HEK293 (cell line): ENCODE measurements around the gene SAMD4A.

Experiments
- CTCF ChIA-PET: fragments of 350-600 bp; formaldehyde crosslinking; extraction: SDS; loops from one replicate; lab custom pipeline; 2021; ENCODE audit warnings: antibody characterized with exemption; lab: Yijun Ruan, JAX
- POLR2A ChIA-PET: fragments of 300-600 bp; formaldehyde crosslinking; extraction: SDS; loops from one replicate; lab custom pipeline; 2020; ENCODE audit warnings: antibody characterized with exemption, inconsistent platforms; lab: Yijun Ruan, JAX
- H3K27ac ChIP-seq: fragments of 200-500 bp; sonication (Bioruptor generic); 2 replicates; pipeline ENCODE4 v1.5.1; 2014; ENCODE audit warnings: low read depth, low read length, control low read depth, inconsistent platforms; ENCODE audit errors: extremely low read depth
- H3K36me3 ChIP-seq, 2 experiments: fragments of 200-500 bp in 1 of 2; sonication (Bioruptor generic) in 1 of 2; 1 replicate in 1 of 2; 2 replicates in 1 of 2; pipeline ENCODE4 v1.5.1; 2014 to 2017; ENCODE audit warnings: inconsistent platforms in 2 of 2, low read length in 2 of 2; ENCODE audit not compliant: control insufficient read depth in 2 of 2, insufficient read depth in 1 of 2
- H3K4me1 ChIP-seq: fragments of 200-500 bp; sonication (Bioruptor generic); 2 replicates; pipeline ENCODE4 v1.5.1; 2014; ENCODE audit warnings: mild to moderate bottlenecking, low read length, inconsistent platforms; ENCODE audit not compliant: control insufficient read depth, insufficient read depth
- H3K4me3 ChIP-seq: 2 replicates; pipeline ENCODE4 v1.5.1; 2011; ENCODE audit warnings: low read depth, mild to moderate bottlenecking, control low read depth, low read length, moderate library complexity
- H3K9me3 ChIP-seq: fragments of 200-500 bp; sonication (Bioruptor generic); 2 replicates; pipeline ENCODE4 v1.5.1; 2014; ENCODE audit warnings: low read depth, low read length, inconsistent platforms; ENCODE audit not compliant: control insufficient read depth, insufficient read depth
- EGR2 ChIP-seq: fragments of 450-650 bp; formaldehyde crosslinking; IDR thresholded peaks from 2 replicates; pipeline ENCODE4 v1.5.1; 2016; ENCODE audit warnings: low read depth, missing biosample characterization, missing genetic modification characterization
- GLIS1 ChIP-seq: fragments of 450-650 bp; formaldehyde crosslinking; IDR thresholded peaks from 2 replicates; pipeline ENCODE4 v1.5.1; 2016; ENCODE audit warnings: missing biosample characterization, missing genetic modification characterization
- PRDM1 ChIP-seq: fragments of 450-650 bp; formaldehyde crosslinking; IDR thresholded peaks from 2 replicates; pipeline ENCODE4; 2016; ENCODE audit warnings: missing biosample characterization, missing genetic modification characterization
- ZBTB11 ChIP-seq: fragments of 450-650 bp; formaldehyde crosslinking; conservative IDR thresholded peaks from 2 replicates; pipeline ENCODE4 v1.5.1; 2016; ENCODE audit warnings: low read depth, missing biosample characterization, missing genetic modification characterization
- ZBTB17 ChIP-seq: fragments of 450-650 bp; formaldehyde crosslinking; IDR thresholded peaks from 2 replicates; pipeline ENCODE4 v1.5.1; 2016; ENCODE audit warnings: missing biosample characterization, missing genetic modification characterization
- ZBTB7A ChIP-seq: fragments of 450-650 bp; formaldehyde crosslinking; IDR thresholded peaks from 2 replicates; pipeline ENCODE4 v1.5.1; 2016; ENCODE audit warnings: low read depth, missing biosample characterization, missing genetic modification characterization
- ZIC2 ChIP-seq: fragments of 450-650 bp; formaldehyde crosslinking; IDR thresholded peaks from 2 replicates; pipeline ENCODE4 v1.5.1; 2016; ENCODE audit warnings: missing biosample characterization, missing genetic modification characterization
- ZNF132 ChIP-seq: fragments of 450-650 bp; formaldehyde crosslinking; IDR thresholded peaks from 2 replicates; pipeline ENCODE4 v1.5.1; 2017; ENCODE audit warnings: missing biosample characterization, missing genetic modification characterization, borderline replicate concordance
- ZNF133 ChIP-seq: fragments of 450-650 bp; formaldehyde crosslinking; IDR thresholded peaks from 2 replicates; pipeline ENCODE4 v1.5.1; 2016; ENCODE audit warnings: missing biosample characterization, missing genetic modification characterization
- ZNF335 ChIP-seq: fragments of 450-650 bp; formaldehyde crosslinking; conservative IDR thresholded peaks from 2 replicates; pipeline ENCODE4 v1.5.1; 2016; ENCODE audit warnings: missing biosample characterization, missing genetic modification characterization
- ZNF350 ChIP-seq: fragments of 450-650 bp; formaldehyde crosslinking; IDR thresholded peaks from 2 replicates; pipeline ENCODE4 v1.5.0; 2017; ENCODE audit warnings: missing biosample characterization, mild to moderate bottlenecking, missing genetic modification characterization
- ZNF416 ChIP-seq: fragments of 450-650 bp; formaldehyde crosslinking; IDR thresholded peaks from 2 replicates; pipeline ENCODE4 v1.5.1; 2016; ENCODE audit warnings: missing biosample characterization, missing genetic modification characterization
- ZNF529 ChIP-seq: fragments of 450-650 bp; formaldehyde crosslinking; IDR thresholded peaks from 2 replicates; pipeline ENCODE4 v1.5.1; 2017; ENCODE audit warnings: missing genetic modification characterization, missing biosample characterization; ENCODE audit not compliant: insufficient replicate concordance
- ZNF585B ChIP-seq: fragments of 450-650 bp; formaldehyde crosslinking; IDR thresholded peaks from 2 replicates; pipeline ENCODE4 v1.5.1; 2016; ENCODE audit warnings: missing biosample characterization, missing genetic modification characterization
- ZNF624 ChIP-seq: fragments of 450-650 bp; formaldehyde crosslinking; IDR thresholded peaks from 2 replicates; pipeline ENCODE4 v1.5.1; 2017; ENCODE audit warnings: missing biosample characterization, missing genetic modification characterization
- ZNF701 ChIP-seq: fragments of 450-650 bp; formaldehyde crosslinking; IDR thresholded peaks from 2 replicates; pipeline ENCODE4 v1.5.1; 2016; ENCODE audit warnings: missing biosample characterization, missing genetic modification characterization
- ZNF792 ChIP-seq: fragments of 450-650 bp; formaldehyde crosslinking; IDR thresholded peaks from 2 replicates; pipeline ENCODE4 v1.5.1; 2016; ENCODE audit warnings: missing biosample characterization, missing genetic modification characterization
- TF ChIP-seq, protein P1 (sequence below): fragments of 450-650 bp; formaldehyde crosslinking; IDR thresholded peaks from 2 replicates; pipeline ENCODE4 v1.5.1; 2016; ENCODE audit warnings: missing biosample characterization, missing genetic modification characterization
- TF ChIP-seq, protein P2 (sequence below): fragments of 450-650 bp; formaldehyde crosslinking; IDR thresholded peaks from 2 replicates; pipeline ENCODE4 v1.5.1; 2016; ENCODE audit warnings: missing biosample characterization, missing genetic modification characterization
- TF ChIP-seq, protein P3 (sequence below): fragments of 450-650 bp; formaldehyde crosslinking; IDR thresholded peaks from 2 replicates; pipeline ENCODE4 v1.5.1; 2016; ENCODE audit warnings: missing biosample characterization, missing genetic modification characterization

Gene SAMD4A

GRCh38 chr14:54728700-54729527 is 162.0 kb downstream of the SAMD4A start:
- CTCF ChIA-PET, result no interaction called here
- H3K4me1 ChIP-seq, result no peaks in the 10 kb centered on the region
- POLR2A ChIA-PET, result interaction anchor here (0.6 kb wide), 1 partner anchor 33 kb away, joined by 4 read pairs; no protein-coding TSS in a partner anchor
- no peak overlapping the region for H3K4me3 ChIP-seq
- no peaks in the 10 kb centered on the region for H3K9me3 ChIP-seq
- TF ChIP-seq ZNF585B (no peak), ZBTB17 (tag by site-specific recombination) (peak; percentile 52), ZNF335 (tag by site-specific recombination) (0 out of 2 replicates have a peak, but pooled peaks have one; percentile 20)
- H3K36me3 ChIP-seq, result no peaks in the 10 kb centered on the region
- no peak overlapping the region for H3K27ac ChIP-seq

DNA sequence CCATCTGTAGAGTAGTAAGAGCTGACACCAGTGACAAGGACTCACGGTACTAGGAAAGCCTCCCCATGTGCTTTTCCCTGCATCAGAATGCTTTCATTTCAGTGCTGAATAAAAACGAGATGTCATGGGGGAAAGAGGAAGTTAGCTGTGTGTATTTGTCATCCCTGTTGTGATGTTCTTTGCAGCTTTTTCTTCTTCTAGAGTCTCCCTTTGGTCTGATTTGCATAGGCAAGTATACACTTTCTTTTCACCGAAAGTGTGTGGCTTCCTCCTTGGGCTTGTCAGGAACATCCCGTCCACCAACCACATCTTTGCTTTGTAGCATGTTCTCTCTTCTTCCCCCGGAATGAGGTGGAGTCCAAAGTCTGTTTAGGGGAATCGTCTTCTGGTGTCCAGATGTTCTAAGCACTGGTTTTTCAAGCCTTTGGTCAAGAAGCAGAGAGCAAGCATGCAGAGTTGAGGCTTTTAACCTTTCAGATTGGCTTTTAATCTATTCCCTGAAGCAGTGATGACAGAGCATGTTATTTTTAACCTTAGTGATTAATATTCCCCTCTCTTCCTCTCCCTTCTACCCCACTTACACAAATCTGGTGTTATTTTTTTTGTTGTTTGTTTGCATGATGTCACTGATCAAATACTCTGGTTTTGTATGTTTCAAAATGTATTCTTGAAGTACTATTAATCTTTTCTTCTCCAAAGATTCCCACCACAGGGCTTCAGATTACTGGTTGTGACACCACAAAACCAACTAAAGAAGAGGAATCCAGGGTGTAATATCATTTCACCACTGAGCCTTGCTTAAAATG is 163.4 kb downstream of the SAMD4A start:
- no peak overlapping the region for H3K27ac ChIP-seq
- H3K9me3 ChIP-seq, result no peaks in the 10 kb centered on the region
- no peak overlapping the region for H3K4me3 ChIP-seq
- ChIA-PET POLR2A (no interaction called here), CTCF (no interaction called here)
- TF ChIP-seq PRDM1 (tag by site-specific recombination), result 0 out of 2 replicates have a peak, but pooled peaks have one; percentile 45
- TF ChIP-seq ZIC2 (tag by site-specific recombination), result no peak
- no peaks in the 10 kb centered on the region for H3K36me3 ChIP-seq
- no peaks in the 10 kb centered on the region for H3K4me1 ChIP-seq

DNA sequence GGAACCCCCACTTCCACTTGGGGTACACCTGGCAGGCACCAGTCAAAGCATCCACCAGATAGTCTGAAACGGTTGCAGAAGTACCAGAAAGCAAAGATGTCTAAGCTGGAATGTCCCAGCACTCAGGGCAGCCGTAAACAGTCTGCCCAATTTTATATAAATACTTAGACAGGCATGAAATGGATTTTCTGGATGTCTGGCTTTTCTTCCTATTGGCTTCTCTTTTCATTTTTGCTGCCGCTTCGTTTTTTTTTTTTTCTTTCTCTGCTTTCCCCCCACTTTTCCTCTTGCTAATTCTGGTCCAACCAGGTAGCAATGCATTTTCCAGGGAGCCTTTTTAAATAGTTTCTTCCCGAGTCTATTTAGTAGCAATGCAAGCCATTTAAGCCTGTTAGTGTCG is 168.0 kb downstream of the SAMD4A start:
- ChIA-PET CTCF (interaction anchor here (0.6 kb wide), 2 partner anchors 44 to 1716 kb away, joined by 3 to 4 read pairs; no protein-coding TSS in a partner anchor), POLR2A (no interaction called here)
- no peak overlapping the region for H3K27ac ChIP-seq
- peaks cover 5% of the 10 kb centered on the region; the same call in 1 of the 2 replicates for H3K4me1 ChIP-seq
- H3K4me3 ChIP-seq, result no peak overlapping the region
- no peaks in the 10 kb centered on the region for H3K9me3 ChIP-seq
- TF ChIP-seq ZNF350 (no peak), EGR2 (tag by site-specific recombination) (no peak), ZNF792 (no peak), ZNF133 (no peak), ZBTB11 (tag by site-specific recombination) (no peak), GLIS1 (tag by site-specific recombination) (no peak), ZBTB7A (tag by site-specific recombination) (no peak), ZNF624 (tag by site-specific recombination) (no peak), ZNF416 (no peak), ZNF132 (tag by site-specific recombination) (no peak), ZNF701 (tag by site-specific recombination) (no peak), ZNF529 (tag by site-specific recombination) (no peak)
- TF ChIP-seq, protein P1, sequence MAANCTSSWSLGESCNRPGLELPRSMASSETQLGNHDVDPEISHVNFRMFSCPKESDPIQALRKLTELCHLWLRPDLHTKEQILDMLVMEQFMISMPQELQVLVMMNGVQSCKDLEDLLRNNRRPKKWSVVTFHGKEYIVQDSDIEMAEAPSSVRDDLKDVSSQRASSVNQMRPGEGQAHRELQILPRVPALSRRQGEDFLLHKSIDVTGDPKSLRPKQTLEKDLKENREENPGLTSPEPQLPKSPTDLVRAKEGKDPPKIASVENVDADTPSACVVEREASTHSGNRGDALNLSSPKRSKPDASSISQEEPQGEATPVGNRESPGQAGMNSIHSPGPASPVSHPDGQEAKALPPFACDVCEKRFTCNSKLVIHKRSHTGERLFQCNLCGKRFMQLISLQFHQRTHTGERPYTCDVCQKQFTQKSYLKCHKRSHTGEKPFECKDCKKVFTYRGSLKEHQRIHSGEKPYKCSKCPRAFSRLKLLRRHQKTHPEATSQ (tag by site-specific recombination), result no peak
- TF ChIP-seq, protein P2, sequence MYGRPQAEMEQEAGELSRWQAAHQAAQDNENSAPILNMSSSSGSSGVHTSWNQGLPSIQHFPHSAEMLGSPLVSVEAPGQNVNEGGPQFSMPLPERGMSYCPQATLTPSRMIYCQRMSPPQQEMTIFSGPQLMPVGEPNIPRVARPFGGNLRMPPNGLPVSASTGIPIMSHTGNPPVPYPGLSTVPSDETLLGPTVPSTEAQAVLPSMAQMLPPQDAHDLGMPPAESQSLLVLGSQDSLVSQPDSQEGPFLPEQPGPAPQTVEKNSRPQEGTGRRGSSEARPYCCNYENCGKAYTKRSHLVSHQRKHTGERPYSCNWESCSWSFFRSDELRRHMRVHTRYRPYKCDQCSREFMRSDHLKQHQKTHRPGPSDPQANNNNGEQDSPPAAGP (tag by site-specific recombination), result no peak
- TF ChIP-seq, protein P3, sequence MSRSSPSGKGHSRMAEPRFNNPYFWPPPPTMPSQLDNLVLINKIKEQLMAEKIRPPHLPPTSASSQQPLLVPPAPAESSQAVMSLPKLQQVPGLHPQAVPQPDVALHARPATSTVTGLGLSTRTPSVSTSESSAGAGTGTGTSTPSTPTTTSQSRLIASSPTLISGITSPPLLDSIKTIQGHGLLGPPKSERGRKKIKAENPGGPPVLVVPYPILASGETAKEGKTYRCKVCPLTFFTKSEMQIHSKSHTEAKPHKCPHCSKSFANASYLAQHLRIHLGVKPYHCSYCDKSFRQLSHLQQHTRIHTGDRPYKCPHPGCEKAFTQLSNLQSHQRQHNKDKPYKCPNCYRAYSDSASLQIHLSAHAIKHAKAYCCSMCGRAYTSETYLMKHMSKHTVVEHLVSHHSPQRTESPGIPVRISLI (tag by site-specific recombination), result no peak
- H3K36me3 ChIP-seq, result no peaks in the 10 kb centered on the region
